ENCODE results near the gene RNF25. TPM values are rescaled to one million over a fixed set of nuclear protein-coding genes. Genes with fewer than 3 reads are reported as not detected.

RNF25 gene
- total and polyA plus RNA-seq, 4 experiments from 2014 or later: 13.5 to 32.9 (median 25.7) TPM

DNA sequence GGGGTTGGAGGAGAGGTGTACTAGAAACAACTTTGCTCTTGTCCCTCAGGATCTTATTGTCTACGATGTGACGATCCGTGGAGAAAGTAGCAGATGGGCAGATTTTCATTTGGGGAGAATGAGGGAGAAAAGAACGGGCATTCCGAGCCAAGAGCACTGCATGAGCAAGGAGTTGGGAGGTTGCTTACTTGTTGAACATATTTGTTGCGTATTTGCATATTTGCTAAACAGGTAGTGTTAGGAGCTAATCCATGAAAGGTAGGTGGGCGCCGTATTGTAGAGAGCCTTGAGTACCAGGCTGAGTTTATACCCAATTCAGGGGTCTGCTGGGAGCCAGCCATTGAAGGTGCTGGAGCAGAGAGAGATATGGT lies 11.8 kb downstream of the RNF25 start:
- ChIA-PET CTCF (ENCODE audit: partially characterized antibody) (interaction anchor here (0.9 to 5.5 kb wide), 15 partner anchors 11 to 728 kb away, joined by 3 to 51 read pairs (median 4); partner anchors contain the start of genes DNPEP, RNF25, STK36 and TTLL4), POLR2A (ENCODE audit: partially characterized antibody) (interaction anchor here (0.7 to 3.4 kb wide), 18 partner anchors 10 to 839 kb away, joined by 3 to 67 read pairs (median 6); partner anchors contain the start of genes AAMP, CNPPD1, DNPEP and GMPPA)
- Mint-ChIP-seq H3K4me1 (peaks cover 17 to 37% (median 31%) of the 10 kb centered on the region in 4 donors), H3K9me3 (peaks cover 0 to 4% (median 0%) of the 10 kb centered on the region in 8 donors), H3K27me3 (no peaks in the 10 kb centered on the region), H3K36me3 (peaks cover 30 to 68% of the 10 kb centered on the region in 2 donors), H3K27ac (peak overlapping the region; percentile 92 to 98 (median 94)), H3K4me3 (peak overlapping the region; percentile 91 to 100 (median 93))
- Histone ChIP-seq H3K9me3 (ENCODE audit: control insufficient read depth in 1 of 2, low read length in 2 of 2) (no peaks in the 10 kb centered on the region), H3K4me1 (ENCODE audit: insufficient read depth, low read length) (peaks cover 28% of the 10 kb centered on the region), H3K27me3 (ENCODE audit: insufficient read depth, low read length) (no peaks in the 10 kb centered on the region), H3K27ac (ENCODE audit: low read depth, low read length) (peak overlapping the region; percentile 71), H3K36me3 (ENCODE audit: insufficient read depth, low read length) (peaks cover 51% of the 10 kb centered on the region), H3K4me3 (ENCODE audit: low read length in 2 of 2) (peak overlapping the region; percentile 50 to 78)
- intact Hi-C loops (cut with micrococcal nuclease): loop anchor here (1.0 to 5.0 kb wide), 10 partner anchors 12 to 728 kb away; partner anchors contain the start of genes AAMP, CNOT9, CTDSP1 and PNKD
- DNase-seq: no peak

DNA sequence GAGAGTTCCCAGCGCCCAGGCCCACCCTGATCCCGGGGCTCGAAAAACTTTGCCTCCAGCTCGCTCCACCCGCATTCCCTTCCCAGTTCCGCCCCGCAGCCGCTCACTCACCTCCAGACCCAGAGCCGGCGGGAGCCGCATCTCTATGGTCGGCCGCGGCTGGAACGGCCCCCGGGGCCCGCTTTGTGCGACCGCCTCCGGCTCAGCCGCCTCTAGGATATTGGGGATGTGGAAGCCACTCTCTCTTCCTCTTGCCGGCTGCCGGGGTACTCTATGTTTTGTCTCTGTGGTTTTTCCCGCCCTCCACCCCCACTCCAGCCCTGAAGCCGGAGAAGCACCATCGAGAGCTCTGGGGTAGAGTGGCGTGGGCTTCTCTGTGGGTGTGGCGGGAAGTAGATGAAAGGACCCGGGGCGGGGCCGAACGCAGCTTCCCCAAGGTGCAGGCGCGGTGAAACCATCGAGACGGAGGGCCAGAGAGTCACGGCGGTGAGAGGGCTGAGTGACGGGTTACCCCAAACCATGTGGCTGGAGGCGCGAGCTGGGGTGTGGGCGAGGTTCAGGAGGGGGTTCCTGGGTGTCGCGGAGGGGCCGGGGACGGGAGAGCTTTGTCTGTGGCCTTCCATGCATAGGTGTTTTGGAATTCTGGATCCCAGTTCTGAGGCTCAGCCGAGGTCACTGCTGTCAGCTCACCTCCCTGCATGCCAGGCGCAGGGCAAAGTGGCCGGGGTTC lies 12.4 kb downstream of the RNF25 start, which contains the start of the genes BCS1L and ZNF142:
Gene BCS1L (plus strand): TSS at position 426 of the 730 bp plus-strand sequence. CDS start 1,305 bp downstream, outside the sequence.
Gene ZNF142 (minus strand): TSS at position 366 of the 730 bp plus-strand sequence. CDS start 3,194 bp downstream, outside the sequence.
- Histone ChIP-seq H3K27me3 (ENCODE audit: insufficient read depth, low read length) (no peaks in the 10 kb centered on the region), H3K36me3 (ENCODE audit: insufficient read depth, low read length) (peaks cover 50% of the 10 kb centered on the region), H3K9me3 (ENCODE audit: control insufficient read depth in 1 of 2, low read length in 2 of 2) (no peaks in the 10 kb centered on the region), H3K4me3 (ENCODE audit: low read length in 2 of 2) (peak within 1 kb of the TSS; percentile 50 to 78), H3K27ac (ENCODE audit: low read depth, low read length) (peak within 1 kb of the TSS; percentile 71), H3K4me1 (ENCODE audit: insufficient read depth, low read length) (peaks cover 28% of the 10 kb centered on the region)
- H3K9me3 Mint-ChIP-seq: peaks cover 0 to 4% (median 0%) of the 10 kb centered on the region in 8 donors
- H3K4me3 Mint-ChIP-seq: peak within 1 kb of the TSS; percentile 91 to 100 (median 93)
- H3K27me3 Mint-ChIP-seq: no peaks in the 10 kb centered on the region
- ChIA-PET CTCF (ENCODE audit: partially characterized antibody) (interaction anchor here (0.9 to 5.5 kb wide), 18 partner anchors 10 to 729 kb away, joined by 3 to 51 read pairs (median 4); partner anchors contain the start of genes DNPEP, RNF25, STK36 and TTLL4), POLR2A (ENCODE audit: partially characterized antibody) (interaction anchor here (0.7 to 3.4 kb wide), 19 partner anchors 9 to 839 kb away, joined by 3 to 67 read pairs (median 6); partner anchors contain the start of genes AAMP, CNPPD1, DNPEP and GMPPA)
- H3K36me3 Mint-ChIP-seq: peaks cover 25 to 64% of the 10 kb centered on the region in 2 donors
- intact Hi-C loops (cut with micrococcal nuclease): loop anchor here (1.0 to 5.0 kb wide), 10 partner anchors 11 to 729 kb away; partner anchors contain the start of genes AAMP, CNOT9, CTDSP1 and PNKD
- DNase-seq: peak; percentile 90 to 94 (median 92)
- peak within 1 kb of the TSS; percentile 92 to 98 (median 94) for H3K27ac Mint-ChIP-seq
- H3K4me1 Mint-ChIP-seq: peaks cover 17 to 37% (median 31%) of the 10 kb centered on the region in 4 donors

DNA sequence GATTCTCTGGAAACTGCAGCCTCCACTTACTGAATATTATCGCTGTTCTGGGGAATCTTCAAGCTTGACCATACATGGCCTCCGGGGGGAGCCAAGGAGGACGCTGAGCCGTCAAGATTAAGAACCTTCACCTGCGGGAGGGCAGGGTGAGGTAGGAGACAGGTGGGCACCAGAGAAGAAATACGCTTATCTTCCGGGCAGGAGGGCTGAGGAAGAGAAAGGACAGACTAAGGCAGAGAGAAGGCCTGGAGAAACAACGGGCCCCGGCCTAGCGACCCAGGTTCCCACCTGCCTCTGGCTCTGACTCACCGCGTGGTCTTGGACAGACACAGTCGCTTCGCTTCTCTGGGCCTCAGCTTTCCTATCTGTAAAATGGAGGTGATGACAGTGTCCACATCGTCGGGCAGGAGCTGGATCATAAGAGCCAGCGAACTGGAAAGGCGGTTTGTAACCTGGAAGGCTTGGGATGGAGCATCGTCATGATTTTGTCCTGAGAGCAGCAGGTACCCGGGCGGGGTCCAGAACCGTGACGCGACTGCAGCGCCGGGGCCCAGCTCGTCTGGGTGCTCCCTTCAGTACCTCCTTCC lies 13.0 kb downstream of the RNF25 start:
- H3K4me3 ChIP-seq (ENCODE audit: low read length in 2 of 2): peak overlapping the region; percentile 50 to 78
- intact Hi-C loops (cut with micrococcal nuclease): loop anchor here (1.0 to 5.0 kb wide), 10 partner anchors 10 to 730 kb away; partner anchors contain the start of genes AAMP, CNOT9, CTDSP1 and PNKD
- H3K36me3 ChIP-seq (ENCODE audit: insufficient read depth, low read length): peaks cover 49% of the 10 kb centered on the region
- peaks cover 17 to 37% (median 31%) of the 10 kb centered on the region in 4 donors for H3K4me1 Mint-ChIP-seq
- H3K27ac Mint-ChIP-seq: peak overlapping the region; percentile 92 to 98 (median 94)
- POLR2A ChIA-PET (ENCODE audit: partially characterized antibody): interaction anchor here (0.6 to 3.4 kb wide), 21 partner anchors 9 to 840 kb away, joined by 3 to 67 read pairs (median 5); partner anchors contain the start of genes AAMP, DNPEP, GMPPA and PNKD
- no peaks in the 10 kb centered on the region for H3K27me3 Mint-ChIP-seq
- peak; percentile 30 to 53 (median 43) for DNase-seq
- H3K36me3 Mint-ChIP-seq: peaks cover 22 to 61% of the 10 kb centered on the region in 2 donors
- H3K4me3 Mint-ChIP-seq: peak overlapping the region; percentile 91 to 100 (median 93)
- no peaks in the 10 kb centered on the region for H3K9me3 ChIP-seq (ENCODE audit: control insufficient read depth in 1 of 2, low read length in 2 of 2)
- H3K4me1 ChIP-seq (ENCODE audit: insufficient read depth, low read length): peaks cover 28% of the 10 kb centered on the region
- CTCF ChIA-PET (ENCODE audit: partially characterized antibody): interaction anchor here (0.9 to 5.5 kb wide), 16 partner anchors 9 to 729 kb away, joined by 3 to 51 read pairs (median 6); partner anchors contain the start of genes DNPEP, RNF25, STK36 and TTLL4
- H3K27me3 ChIP-seq (ENCODE audit: insufficient read depth, low read length): no peaks in the 10 kb centered on the region
- H3K27ac ChIP-seq (ENCODE audit: low read depth, low read length): peak overlapping the region; percentile 71
- peaks cover 0 to 4% (median 0%) of the 10 kb centered on the region in 8 donors for H3K9me3 Mint-ChIP-seq

DNA sequence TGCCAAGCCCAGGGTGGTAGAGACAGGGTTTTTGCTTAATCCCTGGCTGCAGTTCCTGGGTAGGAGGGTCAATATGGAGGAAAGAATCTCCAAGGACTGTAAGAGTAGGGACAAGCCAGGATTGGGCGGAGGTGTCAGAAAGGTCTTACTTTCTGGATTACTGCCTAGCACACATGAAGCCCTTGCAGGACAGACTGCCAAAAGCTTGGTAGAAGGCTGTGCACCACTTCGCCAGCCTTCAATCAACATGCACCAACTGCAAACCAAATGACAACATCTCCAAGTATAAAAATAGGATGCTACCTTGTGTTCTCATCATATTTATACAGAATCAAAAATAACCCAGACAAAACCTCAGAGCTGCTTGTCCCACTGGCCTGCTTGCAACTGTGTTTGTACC lies 16.1 kb downstream of the RNF25 start:
- no peak for DNase-seq
- POLR2A ChIA-PET (ENCODE audit: partially characterized antibody): interaction anchor here (1.0 kb wide), 1 partner anchor 16 kb away, joined by 3 read pairs; the partner anchor contains the start of genes RNF25 and STK36
- no peaks in the 10 kb centered on the region for H3K27me3 ChIP-seq (ENCODE audit: insufficient read depth, low read length)
- H3K9me3 ChIP-seq (ENCODE audit: control insufficient read depth in 1 of 2, low read length in 2 of 2): no peaks in the 10 kb centered on the region
- H3K27ac ChIP-seq (ENCODE audit: low read depth, low read length): no peak overlapping the region
- Mint-ChIP-seq H3K9me3 (peaks cover 0 to 1% (median 0%) of the 10 kb centered on the region in 8 donors), H3K4me1 (peaks cover 19 to 37% (median 31%) of the 10 kb centered on the region in 4 donors), H3K27me3 (no peaks in the 10 kb centered on the region), H3K36me3 (peaks cover 21 to 61% of the 10 kb centered on the region in 2 donors), H3K27ac (no peak overlapping the region), H3K4me3 (peak overlapping the region in 1 of 8 donors; percentile 10)
- CTCF ChIA-PET (ENCODE audit: partially characterized antibody): interaction anchor here (1.3 kb wide), 1 partner anchor 32 kb away, joined by 3 read pairs; no protein-coding TSS in a partner anchor
- peaks cover 28% of the 10 kb centered on the region for H3K4me1 ChIP-seq (ENCODE audit: insufficient read depth, low read length)
- peaks cover 45% of the 10 kb centered on the region for H3K36me3 ChIP-seq (ENCODE audit: insufficient read depth, low read length)
- H3K4me3 ChIP-seq (ENCODE audit: low read length in 2 of 2): no peak overlapping the region
- intact Hi-C loops (cut with micrococcal nuclease): loop anchor here (5.0 kb wide), 1 partner anchor 242 kb away; no protein-coding TSS in a partner anchor

DNA sequence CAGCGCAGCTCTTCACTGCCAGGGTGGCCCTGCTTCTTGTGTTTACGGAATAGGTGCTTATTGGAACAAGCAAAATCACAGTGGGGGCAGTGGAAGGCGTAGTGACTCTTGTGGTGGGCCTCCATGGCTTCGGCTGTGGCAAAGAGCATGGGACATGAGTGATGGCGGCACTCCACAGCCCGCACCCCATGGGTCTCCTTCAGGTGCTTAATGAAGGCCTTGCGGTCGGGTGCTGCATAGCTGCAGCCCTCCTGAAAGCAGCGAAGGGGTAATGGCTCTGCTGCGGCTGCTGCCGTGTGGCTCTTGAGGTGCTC lies 23.1 kb downstream of the RNF25 start:
- no peaks in the 10 kb centered on the region for H3K27me3 ChIP-seq (ENCODE audit: insufficient read depth, low read length)
- ChIA-PET CTCF (ENCODE audit: partially characterized antibody) (interaction anchor here (0.8 to 4.7 kb wide), 8 partner anchors 10 to 199 kb away, joined by 3 to 49 read pairs (median 4); partner anchors contain the start of genes BCS1L, RNF25, STK36 and ZNF142), POLR2A (ENCODE audit: partially characterized antibody) (interaction anchor here (1.4 to 2.7 kb wide), 2 partner anchors 10 to 12 kb away, joined by 4 to 16 read pairs; partner anchors contain the start of genes BCS1L and ZNF142)
- Mint-ChIP-seq H3K9me3 (no peaks in the 10 kb centered on the region), H3K36me3 (peaks cover 47 to 84% of the 10 kb centered on the region in 2 donors), H3K4me1 (peaks cover 6 to 13% (median 11%) of the 10 kb centered on the region in 4 donors), H3K27me3 (no peaks in the 10 kb centered on the region), H3K27ac (peak overlapping the region in 2 of 7 donors; percentile 54 to 67), H3K4me3 (no peak overlapping the region)
- DNase-seq: no peak
- intact Hi-C loops (cut with micrococcal nuclease): loop anchor here (1.0 to 2.0 kb wide), 5 partner anchors 11 to 376 kb away; partner anchors contain the start of genes BCS1L, CNOT9, USP37 and ZNF142
- peaks cover 76% of the 10 kb centered on the region for H3K36me3 ChIP-seq (ENCODE audit: insufficient read depth, low read length)
- no peak overlapping the region for H3K4me3 ChIP-seq (ENCODE audit: low read length in 2 of 2)
- no peaks in the 10 kb centered on the region for H3K9me3 ChIP-seq (ENCODE audit: control insufficient read depth in 1 of 2, low read length in 2 of 2)
- H3K4me1 ChIP-seq (ENCODE audit: insufficient read depth, low read length): peaks cover 6% of the 10 kb centered on the region
- no peak overlapping the region for H3K27ac ChIP-seq (ENCODE audit: low read depth, low read length)

DNA sequence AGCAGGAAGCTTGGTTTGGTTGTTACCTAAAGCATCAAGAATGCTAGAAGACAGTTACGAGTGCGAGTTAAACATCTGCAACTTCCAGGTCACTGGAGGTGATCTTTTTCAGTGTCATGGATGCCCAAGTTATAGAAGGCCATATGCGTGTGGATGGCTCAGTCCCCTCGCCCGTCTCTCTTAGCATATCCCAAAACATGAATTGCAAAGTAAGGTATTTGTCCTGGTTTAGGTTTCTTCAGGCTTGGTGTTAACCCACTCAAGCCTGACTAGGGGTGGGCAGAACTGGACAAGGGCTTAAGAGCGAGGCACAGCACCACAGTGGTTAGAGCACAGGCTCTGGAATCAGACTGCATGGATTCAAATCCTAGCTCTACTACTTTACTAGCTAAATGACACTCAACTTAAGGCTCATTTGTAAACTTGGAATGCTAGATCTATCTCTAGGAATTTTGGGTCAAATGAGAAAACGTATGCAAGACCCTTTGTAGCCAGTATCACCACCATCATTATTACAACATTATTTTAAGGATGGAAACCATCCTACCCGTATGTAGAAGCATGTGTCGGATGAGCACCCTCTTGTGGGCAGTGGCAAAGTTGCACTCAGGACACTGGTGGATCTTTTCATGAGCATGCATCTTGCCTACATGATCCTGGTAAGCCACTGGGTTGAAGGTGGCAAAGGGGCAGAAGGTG lies 23.6 kb downstream of the RNF25 start:
- DNase-seq: peak in 4 of 5 donors; percentile 42 to 52 (median 48)

More for the DNA sequence above, 23.6 kb downstream of the RNF25 start:
- H3K27ac Mint-ChIP-seq: peak overlapping the region in 2 of 7 donors; percentile 54 to 67
- peaks cover 6% of the 10 kb centered on the region for H3K4me1 ChIP-seq (ENCODE audit: insufficient read depth, low read length)
- no peak overlapping the region for H3K4me3 ChIP-seq (ENCODE audit: low read length in 2 of 2)
- H3K4me1 Mint-ChIP-seq: peaks cover 6 to 13% (median 11%) of the 10 kb centered on the region in 4 donors
- H3K36me3 Mint-ChIP-seq: peaks cover 47 to 88% of the 10 kb centered on the region in 2 donors
- H3K27me3 Mint-ChIP-seq: no peaks in the 10 kb centered on the region
- H3K27ac ChIP-seq (ENCODE audit: low read depth, low read length): no peak overlapping the region
- no peaks in the 10 kb centered on the region for H3K9me3 ChIP-seq (ENCODE audit: control insufficient read depth in 1 of 2, low read length in 2 of 2)
- H3K36me3 ChIP-seq (ENCODE audit: insufficient read depth, low read length): peaks cover 81% of the 10 kb centered on the region
- no peak overlapping the region for H3K4me3 Mint-ChIP-seq
- H3K9me3 Mint-ChIP-seq: no peaks in the 10 kb centered on the region
- intact Hi-C loops (cut with micrococcal nuclease): loop anchor here (1.0 to 2.0 kb wide), 5 partner anchors 11 to 376 kb away; partner anchors contain the start of genes BCS1L, CNOT9, USP37 and ZNF142
- CTCF ChIA-PET (ENCODE audit: partially characterized antibody): interaction anchor here (0.7 to 4.7 kb wide), 11 partner anchors 10 to 247 kb away, joined by 3 to 49 read pairs (median 3); partner anchors contain the start of genes BCS1L and ZNF142
- POLR2A ChIA-PET (ENCODE audit: partially characterized antibody): interaction anchor here (0.9 to 2.7 kb wide), 4 partner anchors 11 to 248 kb away, joined by 3 to 16 read pairs (median 4); partner anchors contain the start of genes BCS1L, CTDSP1 and ZNF142
- H3K27me3 ChIP-seq (ENCODE audit: insufficient read depth, low read length): no peaks in the 10 kb centered on the region
